Ovary (tissue), 3 donors: ENCODE data around the gene TNNT2.

Source experiments
- POLR2A ChIP-seq: fragments of 450-650 bp; IDR thresholded peaks from one replicate; pipeline ENCODE4 v1.6.1; 2017; ENCODE audit warnings: antibody characterized with exemption, mild to moderate bottlenecking, moderate library complexity
- TF ChIP-seq, protein P1 (sequence below), 3 donors: fragments of 450-650 bp in 2 of 3; fragments of 200-600 bp in 1 of 3; IDR thresholded peaks; one replicate each; pipeline versions ENCODE4 v1.5.1 to v1.8.0; 2016 to 2022; ENCODE audit warnings: antibody characterized with exemption in 3 of 3, mild to moderate bottlenecking in 1 of 3
- donor health status: DM: no; HTN: no; CAD: no.

DNA sequence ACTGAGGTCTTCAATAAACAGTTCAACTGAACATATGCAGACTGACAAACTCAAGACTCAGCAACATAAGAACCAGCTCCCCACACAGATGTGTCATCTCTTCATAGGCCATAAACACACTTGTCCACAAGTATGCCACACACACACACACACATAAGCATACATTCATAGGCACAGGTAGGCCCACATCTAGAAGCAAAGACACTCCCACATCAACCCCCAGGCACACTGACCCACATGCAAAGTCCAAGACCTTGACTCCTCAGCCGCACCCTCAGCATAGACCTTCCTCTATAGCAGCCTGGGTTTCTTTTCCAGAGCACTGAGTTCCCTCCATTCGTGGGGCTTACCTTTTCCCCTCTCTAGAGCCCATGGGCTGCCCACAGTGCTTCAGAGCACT, 20.2 kb upstream of the TNNT2 start:
- TF ChIP-seq, protein P1, sequence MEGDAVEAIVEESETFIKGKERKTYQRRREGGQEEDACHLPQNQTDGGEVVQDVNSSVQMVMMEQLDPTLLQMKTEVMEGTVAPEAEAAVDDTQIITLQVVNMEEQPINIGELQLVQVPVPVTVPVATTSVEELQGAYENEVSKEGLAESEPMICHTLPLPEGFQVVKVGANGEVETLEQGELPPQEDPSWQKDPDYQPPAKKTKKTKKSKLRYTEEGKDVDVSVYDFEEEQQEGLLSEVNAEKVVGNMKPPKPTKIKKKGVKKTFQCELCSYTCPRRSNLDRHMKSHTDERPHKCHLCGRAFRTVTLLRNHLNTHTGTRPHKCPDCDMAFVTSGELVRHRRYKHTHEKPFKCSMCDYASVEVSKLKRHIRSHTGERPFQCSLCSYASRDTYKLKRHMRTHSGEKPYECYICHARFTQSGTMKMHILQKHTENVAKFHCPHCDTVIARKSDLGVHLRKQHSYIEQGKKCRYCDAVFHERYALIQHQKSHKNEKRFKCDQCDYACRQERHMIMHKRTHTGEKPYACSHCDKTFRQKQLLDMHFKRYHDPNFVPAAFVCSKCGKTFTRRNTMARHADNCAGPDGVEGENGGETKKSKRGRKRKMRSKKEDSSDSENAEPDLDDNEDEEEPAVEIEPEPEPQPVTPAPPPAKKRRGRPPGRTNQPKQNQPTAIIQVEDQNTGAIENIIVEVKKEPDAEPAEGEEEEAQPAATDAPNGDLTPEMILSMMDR (IDR thresholded peaks at IDR 0.05): no peak
- TF ChIP-seq POLR2A: no peak
